ENCODE measurements around the gene LDHAL6A.

GRCh38 chr11:18408558-18409291 lies 46.9 kb upstream of the LDHAL6A start:
- no peak for TF ChIP-seq SMAD3 (CRISPR knock-in tag; IDR thresholded peaks at IDR 0.05; ENCODE audit: borderline replicate concordance)
- TF ChIP-seq CTCF (IDR thresholded peaks at IDR 0.05) = no peak
- TF ChIP-seq ESRRA (CRISPR knock-in tag; IDR thresholded peaks at IDR 0.05; ENCODE audit: borderline replicate concordance) = no peak
- no peak for TF ChIP-seq ZNF138 (CRISPR knock-in tag; conservative IDR thresholded peaks at IDR 0.05)
- no peak for TF ChIP-seq CREM (CRISPR knock-in tag; IDR thresholded peaks at IDR 0.05)
- no peak for TF ChIP-seq TCF7 (CRISPR knock-in tag; IDR thresholded peaks at IDR 0.05; ENCODE audit: low read depth)
- TF ChIP-seq FOXK1 (CRISPR knock-in tag; IDR thresholded peaks at IDR 0.05) = no peak

Data from WTC11 (cell line).